Activated T-cell treated with anti-CD3 and anti-CD28 coated beads, Interleukin-2, amount 50 U/mL, for 72 hours (primary cell): Measurements from ENCODE around the gene EIF3F. TPM values are rescaled to one million over a fixed set of nuclear protein-coding genes. Genes with fewer than 3 reads are reported as not detected.
"Not testable (repeated sequence)": the region's sequence is repeated elsewhere in the genome, so short reads cannot be mapped to it uniquely, and the experiment has no call there.

ENCODE experiments used
- ATAC-seq, 2 donors: fragments of 150-1000 bp; cut with Tn5 transposase; replicated peaks in 1 of 2; 2 replicates each; pipeline ENCODE4 v1.10.0; 2021; ENCODE audit warnings: moderate library complexity in 2 of 2, mild to moderate bottlenecking in 1 of 2
- DNase-seq, 2 donors: peaks; one replicate each; pipeline ENCODE4 v3.0.0; 2021 to 2022; ENCODE audit warnings: mixed read lengths in 1 of 2
- H3K27ac Mint-ChIP-seq: one replicate; pipeline ENCODE4 v1.8.0; 2022; ENCODE audit warnings: mild to moderate bottlenecking, moderate library complexity, mixed read lengths
- H3K27me3 Mint-ChIP-seq: one replicate; pipeline ENCODE4 v1.8.0; 2022; ENCODE audit warnings: low read depth, mixed read lengths
- H3K36me3 Mint-ChIP-seq, 2 donors: one replicate each; pipeline ENCODE4 v1.8.0; 2022; ENCODE audit warnings: mixed read lengths in 2 of 2, mild to moderate bottlenecking in 1 of 2; ENCODE audit not compliant: insufficient read depth in 2 of 2
- H3K4me1 Mint-ChIP-seq: one replicate; pipeline ENCODE4 v1.8.0; 2022; ENCODE audit warnings: low read depth, mixed read lengths
- H3K4me3 Mint-ChIP-seq, 2 donors: one replicate each; pipeline ENCODE4 v1.8.0; 2022; ENCODE audit warnings: mild to moderate bottlenecking in 2 of 2, mixed read lengths in 2 of 2, moderate library complexity in 2 of 2
- H3K9me3 Mint-ChIP-seq, 2 donors: one replicate each; pipeline ENCODE4 v1.8.0; 2022; ENCODE audit warnings: mixed read lengths in 2 of 2
- total RNA-seq, 2 donors: library from RNA; stranded (reverse); gene quantifications; one replicate each; pipeline ENCODE4 v1.2.3, GENCODE V29; 2022

The EIF3F gene
- total RNA-seq, 2 donors from 2014 or later = 287 to 325 TPM

DNA sequence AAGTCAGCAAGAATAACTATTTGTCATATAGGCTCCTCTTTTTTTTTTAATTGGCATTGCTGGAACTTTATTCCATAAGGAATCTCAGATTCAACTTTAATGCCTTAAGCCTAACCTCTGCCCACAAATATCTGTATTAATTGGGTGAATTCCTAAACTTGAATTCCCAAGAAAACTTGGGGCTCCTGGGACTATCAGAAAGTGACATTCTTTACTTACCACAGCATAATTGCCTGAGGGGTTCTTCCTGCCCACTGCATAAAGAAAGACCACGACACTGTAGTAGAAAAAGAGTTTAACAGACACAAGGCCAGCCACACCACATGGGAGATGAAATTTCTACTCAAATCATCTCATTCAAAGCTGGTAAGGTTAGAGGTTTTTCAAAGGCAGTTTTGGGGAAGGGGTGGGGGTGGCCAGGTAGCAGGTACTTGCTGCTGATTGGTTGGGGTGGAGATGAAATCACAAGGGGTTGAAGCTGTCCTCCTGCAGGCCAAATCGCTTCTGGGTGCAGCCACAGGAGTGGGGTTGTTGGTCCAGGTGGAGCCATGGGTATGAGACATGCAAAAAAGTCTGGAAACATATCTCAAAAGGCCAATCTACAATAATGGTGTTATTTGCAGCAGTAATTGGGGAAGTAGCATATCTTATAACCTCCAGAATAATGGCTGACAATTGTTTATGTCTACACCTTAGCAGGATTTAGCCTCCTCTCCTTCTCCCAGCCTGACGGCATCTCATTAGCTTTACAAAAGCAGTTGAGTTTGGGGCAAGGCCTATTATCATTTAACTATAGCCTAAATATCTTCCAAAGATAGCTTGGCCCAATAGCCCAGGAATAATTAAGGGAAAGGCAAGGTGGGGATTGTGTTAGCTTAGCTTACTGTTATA lies 17.1 kb upstream of the EIF3F start:
- no peak for DNase-seq
- Mint-ChIP-seq H3K9me3 (no peaks in the 10 kb centered on the region), H3K4me1 (no peaks in the 10 kb centered on the region), H3K27me3 (peaks cover 23% of the 10 kb centered on the region), H3K4me3 (no peak overlapping the region), H3K36me3 (no peaks in the 10 kb centered on the region), H3K27ac (no peak overlapping the region)
- ATAC-seq = no peak

GRCh38 chr11:7971846-7972245 lies 15.3 kb upstream of the EIF3F start:
- DNase-seq (no peak), ATAC-seq (no peak)
- no peaks in the 10 kb centered on the region for H3K36me3 Mint-ChIP-seq
- H3K4me3 Mint-ChIP-seq = no peak overlapping the region
- peaks cover 21% of the 10 kb centered on the region for H3K27me3 Mint-ChIP-seq
- no peak overlapping the region for H3K27ac Mint-ChIP-seq
- no peaks in the 10 kb centered on the region for H3K4me1 Mint-ChIP-seq
- H3K9me3 Mint-ChIP-seq = no peaks in the 10 kb centered on the region

- Mint-ChIP-seq H3K36me3 (no peaks in the 10 kb centered on the region), H3K27ac (no peak overlapping the region), H3K4me3 (no peak overlapping the region), H3K27me3 (peaks cover 12% of the 10 kb centered on the region), H3K9me3 (no peaks in the 10 kb centered on the region), H3K4me1 (no peaks in the 10 kb centered on the region)
- no peak for DNase-seq
- no peak for ATAC-seq
Observed at GRCh38 chr11:7973011-7973410, 14.1 kb upstream of the EIF3F start.

- no peak overlapping the region for H3K27ac Mint-ChIP-seq
- H3K36me3 Mint-ChIP-seq = no peaks in the 10 kb centered on the region
- H3K4me1 Mint-ChIP-seq = no peaks in the 10 kb centered on the region
- no peak for DNase-seq
- no peaks in the 10 kb centered on the region for H3K27me3 Mint-ChIP-seq
- ATAC-seq = no peak
- H3K9me3 Mint-ChIP-seq = no peaks in the 10 kb centered on the region
- H3K4me3 Mint-ChIP-seq = no peak overlapping the region
Observed at GRCh38 chr11:7974668-7975067, 12.5 kb upstream of the EIF3F start.

- DNase-seq = no peak
- H3K4me1 Mint-ChIP-seq = no peaks in the 10 kb centered on the region
- H3K36me3 Mint-ChIP-seq = no peaks in the 10 kb centered on the region
- ATAC-seq = no peak
- H3K4me3 Mint-ChIP-seq = no peak overlapping the region
- no peaks in the 10 kb centered on the region for H3K9me3 Mint-ChIP-seq
- H3K27ac Mint-ChIP-seq = no peak overlapping the region
- no peaks in the 10 kb centered on the region for H3K27me3 Mint-ChIP-seq
Observed at GRCh38 chr11:7977232-7977917, 9.8 kb upstream of the EIF3F start.

DNA sequence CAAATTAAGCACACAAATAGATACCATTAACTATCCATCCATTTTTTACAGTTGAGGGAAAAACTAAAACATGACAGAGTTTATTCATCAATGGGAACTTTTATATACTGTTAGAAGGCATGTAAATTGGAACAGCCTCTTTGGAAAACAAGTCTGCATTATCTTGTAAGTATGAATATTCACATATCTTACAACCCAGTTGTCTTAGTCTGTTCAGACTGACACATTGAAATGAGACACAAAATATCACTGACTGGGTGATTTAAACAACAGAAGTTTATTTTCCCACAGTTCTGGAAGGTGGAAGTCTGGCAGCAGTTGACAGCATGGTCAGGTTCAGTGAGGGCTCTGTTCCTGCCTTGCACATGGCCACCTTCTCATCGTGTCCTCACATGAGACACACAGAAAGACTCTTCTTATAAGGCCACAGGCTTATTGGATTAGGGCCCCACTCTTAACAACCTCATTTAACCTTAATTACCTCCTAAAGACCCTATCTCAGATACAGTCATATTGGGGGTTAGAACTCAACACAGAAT lies 5.4 kb upstream of the EIF3F start:
- H3K4me1 Mint-ChIP-seq = peaks cover 10% of the 10 kb centered on the region
- ATAC-seq (no peak), DNase-seq (no peak)
- no peaks in the 10 kb centered on the region for H3K9me3 Mint-ChIP-seq
- no peak overlapping the region for H3K27ac Mint-ChIP-seq
- H3K36me3 Mint-ChIP-seq = no peaks in the 10 kb centered on the region
- H3K4me3 Mint-ChIP-seq = no peak overlapping the region
- H3K27me3 Mint-ChIP-seq = no peaks in the 10 kb centered on the region

DNA sequence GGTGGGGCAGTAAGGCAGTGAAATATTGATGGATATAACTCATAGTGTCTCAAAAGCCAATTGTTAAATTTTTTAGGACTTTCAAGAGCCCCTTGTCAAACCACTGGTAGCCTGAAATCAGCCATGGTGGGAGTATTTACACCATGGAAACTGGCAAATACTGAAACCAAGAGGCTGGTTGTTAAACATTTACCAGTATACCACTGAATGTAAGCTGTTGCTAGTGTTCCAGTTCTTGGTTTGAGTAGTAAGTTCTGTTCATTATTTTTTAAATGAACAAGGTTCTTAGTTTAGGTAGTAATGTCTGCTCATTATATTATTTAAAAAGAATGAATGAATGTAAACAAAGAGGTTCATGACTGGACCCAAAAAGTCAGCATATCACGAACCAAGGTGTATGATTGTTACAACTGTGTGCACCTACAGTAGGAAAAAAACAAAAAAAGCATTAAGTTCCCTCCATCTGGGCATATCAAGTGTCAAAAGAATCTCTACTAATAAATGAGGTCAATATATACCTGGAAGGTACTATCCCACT lies 4.5 kb upstream of the EIF3F start:
- Mint-ChIP-seq H3K27ac (no peak overlapping the region), H3K9me3 (no peaks in the 10 kb centered on the region), H3K4me1 (peaks cover 17% of the 10 kb centered on the region), H3K4me3 (no peak overlapping the region), H3K27me3 (no peaks in the 10 kb centered on the region), H3K36me3 (peaks cover 0 to under 1% of the 10 kb centered on the region in 2 donors)
- no peak for DNase-seq
- no peak for ATAC-seq

DNA sequence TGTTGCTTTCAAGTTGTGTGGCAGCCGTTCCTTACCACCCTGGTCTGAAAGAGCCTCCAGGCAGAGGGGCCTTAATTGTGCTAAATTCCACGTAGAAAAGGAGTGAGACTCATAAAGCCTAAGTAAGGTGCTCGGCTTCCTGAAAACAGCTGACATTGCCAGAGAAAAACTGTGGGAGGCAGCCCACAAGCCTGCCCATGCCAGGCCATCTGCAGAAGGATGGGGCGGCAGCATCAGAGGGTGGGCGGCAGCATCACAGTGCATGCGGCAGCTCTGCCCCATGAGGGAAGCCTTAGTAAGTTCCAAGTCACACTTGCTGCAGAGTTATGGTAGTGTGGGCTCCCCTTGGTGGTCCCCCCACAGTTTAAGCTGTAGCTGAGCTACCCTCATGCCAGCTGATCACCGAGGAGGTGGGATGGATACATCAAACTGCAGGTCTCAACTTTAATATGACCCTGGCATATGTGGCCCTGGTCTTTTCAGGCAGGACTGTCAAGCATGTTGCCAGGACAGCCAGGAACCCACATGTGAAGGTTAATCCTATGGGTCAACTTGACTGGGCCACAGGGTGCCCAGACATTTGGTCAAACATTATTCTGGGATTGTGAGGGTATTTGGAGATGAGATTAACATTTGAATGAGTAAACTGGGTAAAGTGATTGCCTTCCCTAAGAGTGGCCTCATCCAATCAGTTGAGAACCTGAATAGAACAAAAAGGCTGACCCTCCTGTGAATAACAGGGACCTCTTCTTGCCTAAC lies 3.1 kb upstream of the EIF3F start:
- H3K27ac Mint-ChIP-seq = no peak overlapping the region
- peaks cover 30% of the 10 kb centered on the region for H3K4me1 Mint-ChIP-seq
- ATAC-seq = no peak
- peaks cover 1 to 3% of the 10 kb centered on the region in 2 donors for H3K36me3 Mint-ChIP-seq
- H3K4me3 Mint-ChIP-seq = no peak overlapping the region
- no peak for DNase-seq
- no peaks in the 10 kb centered on the region for H3K27me3 Mint-ChIP-seq
- no peaks in the 10 kb centered on the region for H3K9me3 Mint-ChIP-seq

- H3K9me3 Mint-ChIP-seq, DNase-seq, H3K27me3 Mint-ChIP-seq: not testable (repeated sequence)
- peak in 1 of 2 donors; percentile 23 for ATAC-seq
- peak overlapping the region; percentile 90 to 98 for H3K4me3 Mint-ChIP-seq
- H3K27ac Mint-ChIP-seq = peak overlapping the region; percentile 92
- H3K4me1 Mint-ChIP-seq = peaks cover 42% of the 10 kb centered on the region
- peaks cover 7 to 13% of the 10 kb centered on the region in 2 donors for H3K36me3 Mint-ChIP-seq
Observed at GRCh38 chr11:7987560-7987883, 385 bp downstream of the EIF3F start.

DNA sequence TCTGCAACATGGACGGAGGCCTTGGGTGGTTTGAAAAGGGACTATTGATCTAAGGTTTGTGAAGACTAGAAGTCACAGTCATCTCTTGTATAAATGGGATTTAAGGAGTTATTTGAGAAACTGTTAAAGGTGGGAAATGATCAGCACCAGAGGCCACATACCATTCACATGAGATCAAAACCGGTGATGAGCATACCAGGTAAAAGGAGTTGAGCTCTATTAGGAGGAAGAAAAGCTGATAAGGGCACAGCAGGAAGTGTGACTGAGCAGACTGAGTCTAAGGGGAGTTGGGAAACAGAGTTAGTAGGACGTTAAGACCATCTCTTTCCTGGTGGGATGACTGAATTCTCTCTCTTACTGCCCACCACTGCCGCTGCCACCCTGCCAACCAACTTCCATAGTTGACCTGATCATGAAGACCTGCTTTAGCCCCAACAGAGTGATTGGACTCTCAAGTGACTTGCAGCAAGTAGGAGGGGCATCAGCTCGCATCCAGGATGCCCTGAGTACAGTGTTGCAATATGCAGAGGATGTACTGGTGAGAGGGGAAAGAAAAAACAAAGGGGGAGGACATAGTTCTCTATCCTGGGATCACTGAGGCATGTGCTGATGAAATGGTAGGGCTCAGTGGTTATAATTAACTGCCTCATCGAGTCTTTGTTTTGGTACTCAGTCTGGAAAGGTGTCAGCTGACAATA lies 7.6 kb downstream of the EIF3F start:
- Mint-ChIP-seq H3K27me3 (no peaks in the 10 kb centered on the region), H3K4me3 (no peak overlapping the region), H3K4me1 (peaks cover 4% of the 10 kb centered on the region), H3K27ac (no peak overlapping the region), H3K36me3 (peaks cover 19 to 38% of the 10 kb centered on the region in 2 donors), H3K9me3 (no peaks in the 10 kb centered on the region)
- DNase-seq = no peak
- no peak for ATAC-seq

GRCh38 chr11:7999795-8000194 lies 12.7 kb downstream of the EIF3F start:
- no peak for DNase-seq
- Mint-ChIP-seq H3K4me1 (no peaks in the 10 kb centered on the region), H3K27me3 (no peaks in the 10 kb centered on the region), H3K4me3 (no peak overlapping the region), H3K36me3 (peaks cover 8 to 28% of the 10 kb centered on the region in 2 donors), H3K9me3 (no peaks in the 10 kb centered on the region), H3K27ac (no peak overlapping the region)
- no peak for ATAC-seq

- H3K9me3 Mint-ChIP-seq = no peaks in the 10 kb centered on the region
- peaks cover 8 to 28% of the 10 kb centered on the region in 2 donors for H3K36me3 Mint-ChIP-seq
- no peak overlapping the region for H3K4me3 Mint-ChIP-seq
- no peak overlapping the region for H3K27ac Mint-ChIP-seq
- no peak for DNase-seq
- H3K27me3 Mint-ChIP-seq = no peaks in the 10 kb centered on the region
- no peak for ATAC-seq
- no peaks in the 10 kb centered on the region for H3K4me1 Mint-ChIP-seq
Observed at GRCh38 chr11:8000390-8000789, 13.3 kb downstream of the EIF3F start.
